Endothelial cell of umbilical vein (primary cell): ENCODE results near the gene ZNF81.

ENCODE experiments used
- EZH2 ChIP-seq: IDR thresholded peaks from 2 replicates; pipeline ENCODE4 v1.6.1; 2012; ENCODE audit warnings: borderline replicate concordance, low read depth, mild to moderate bottlenecking, moderate library complexity, low read length, inconsistent platforms; ENCODE audit not compliant: severe bottlenecking
- FOS ChIP-seq: IDR thresholded peaks from 2 replicates; pipeline ENCODE4 v1.6.1; 2011; ENCODE audit warnings: mild to moderate bottlenecking, low read length, moderate library complexity, borderline replicate concordance; ENCODE audit not compliant: insufficient read depth
- GATA2 ChIP-seq: IDR thresholded peaks from 2 replicates; pipeline ENCODE4 v1.7.0; 2011; ENCODE audit warnings: low read depth, mild to moderate bottlenecking, moderate library complexity, mixed read lengths, low read length; ENCODE audit not compliant: insufficient read length, insufficient read depth
- JUN ChIP-seq: IDR thresholded peaks from 2 replicates; pipeline ENCODE4 v1.6.1; 2011; ENCODE audit warnings: borderline replicate concordance, low read depth; ENCODE audit not compliant: insufficient read length, insufficient read depth
- MYC ChIP-seq: IDR thresholded peaks from one replicate; pipeline ENCODE4 v1.6.1; 2011; ENCODE audit warnings: mild to moderate bottlenecking, low read depth, low read length
- POLR2A ChIP-seq: IDR thresholded peaks from 2 replicates; pipeline ENCODE4 v1.6.1; 2012; ENCODE audit warnings: low read depth, mild to moderate bottlenecking, control low read depth, low read length
- POLR2AphosphoS5 ChIP-seq: IDR thresholded peaks from 2 replicates; pipeline ENCODE4 v1.6.1; 2012; ENCODE audit warnings: low read depth, mild to moderate bottlenecking, control low read depth, low read length, moderate library complexity; ENCODE audit not compliant: insufficient read depth
- TF ChIP-seq, protein P1 (sequence below): IDR thresholded peaks from 2 replicates; pipeline ENCODE4 v1.6.1; 2011; ENCODE audit not compliant: insufficient read depth, insufficient read length
- TF ChIP-seq, protein P2 (sequence below), 2 donors: IDR thresholded peaks; 1 replicate in 1 of 2; 2 replicates in 1 of 2; pipeline ENCODE4 v1.5.1; 2011; ENCODE audit warnings: low read length in 2 of 2, mild to moderate bottlenecking in 2 of 2, moderate library complexity in 2 of 2, control low read depth in 1 of 2, inconsistent platforms in 1 of 2, low read depth in 1 of 2; ENCODE audit not compliant: insufficient read depth in 1 of 2; ENCODE audit errors: extremely low read depth in 1 of 2

DNA sequence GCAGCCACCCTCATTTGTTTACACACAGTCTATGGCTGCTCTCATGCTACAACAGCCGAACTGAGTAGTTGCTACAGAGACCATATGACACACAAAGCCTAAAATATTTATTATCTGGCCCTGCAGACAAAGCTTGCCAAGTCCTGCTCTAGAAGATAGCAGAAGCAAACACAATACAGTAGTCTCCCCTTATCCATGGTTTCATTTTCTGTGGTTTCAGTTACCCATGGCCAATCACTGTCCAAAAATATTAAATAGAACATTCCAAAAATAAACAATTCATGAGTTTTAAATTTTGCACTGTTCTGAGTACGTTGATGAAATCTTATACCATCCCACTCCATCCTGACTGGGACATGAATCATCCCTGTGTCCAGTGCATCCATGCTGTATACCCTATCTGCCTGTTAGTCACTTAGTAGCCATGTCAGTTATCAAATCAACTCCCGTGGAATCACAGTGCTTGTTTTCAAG lies 40.2 kb upstream of the ZNF81 start:
- TF ChIP-seq, protein P1, sequence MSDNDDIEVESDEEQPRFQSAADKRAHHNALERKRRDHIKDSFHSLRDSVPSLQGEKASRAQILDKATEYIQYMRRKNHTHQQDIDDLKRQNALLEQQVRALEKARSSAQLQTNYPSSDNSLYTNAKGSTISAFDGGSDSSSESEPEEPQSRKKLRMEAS: no peak
- TF ChIP-seq, protein P2, sequence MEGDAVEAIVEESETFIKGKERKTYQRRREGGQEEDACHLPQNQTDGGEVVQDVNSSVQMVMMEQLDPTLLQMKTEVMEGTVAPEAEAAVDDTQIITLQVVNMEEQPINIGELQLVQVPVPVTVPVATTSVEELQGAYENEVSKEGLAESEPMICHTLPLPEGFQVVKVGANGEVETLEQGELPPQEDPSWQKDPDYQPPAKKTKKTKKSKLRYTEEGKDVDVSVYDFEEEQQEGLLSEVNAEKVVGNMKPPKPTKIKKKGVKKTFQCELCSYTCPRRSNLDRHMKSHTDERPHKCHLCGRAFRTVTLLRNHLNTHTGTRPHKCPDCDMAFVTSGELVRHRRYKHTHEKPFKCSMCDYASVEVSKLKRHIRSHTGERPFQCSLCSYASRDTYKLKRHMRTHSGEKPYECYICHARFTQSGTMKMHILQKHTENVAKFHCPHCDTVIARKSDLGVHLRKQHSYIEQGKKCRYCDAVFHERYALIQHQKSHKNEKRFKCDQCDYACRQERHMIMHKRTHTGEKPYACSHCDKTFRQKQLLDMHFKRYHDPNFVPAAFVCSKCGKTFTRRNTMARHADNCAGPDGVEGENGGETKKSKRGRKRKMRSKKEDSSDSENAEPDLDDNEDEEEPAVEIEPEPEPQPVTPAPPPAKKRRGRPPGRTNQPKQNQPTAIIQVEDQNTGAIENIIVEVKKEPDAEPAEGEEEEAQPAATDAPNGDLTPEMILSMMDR (IDR thresholded peaks at IDR 0.05; ENCODE audit: extremely low read depth in 1 of 2, insufficient read depth in 1 of 2, low read depth in 1 of 2, low read length in 2 of 2): no peak
- TF ChIP-seq POLR2AphosphoS5 (no peak), JUN (no peak), EZH2 (no peak), POLR2A (no peak), FOS (no peak), MYC (no peak), GATA2 (no peak)
